Coronary artery (tissue), 2 donors: ENCODE results near the gene DCAKD.

Source experiments
- DNase-seq: peaks from one replicate; pipeline ENCODE4 v3.0.0-alpha.2; 2017; ENCODE audit warnings: low spot score
- H3K27ac ChIP-seq, 2 donors: fragments of 200-600 bp; sonication (generic); one replicate each; pipeline ENCODE4 v1.5.1; 2016 to 2019
- H3K4me3 ChIP-seq: fragments of 200-600 bp; sonication (generic); 2 replicates; pipeline ENCODE4 v1.5.1; 2016; ENCODE audit warnings: mild to moderate bottlenecking, moderate library complexity
- TF ChIP-seq, protein P1 (sequence below): fragments of 200-600 bp; sonication (generic); IDR thresholded peaks from one replicate; pipeline ENCODE4 v1.5.1; 2019; ENCODE audit warnings: antibody characterized with exemption

The DCAKD gene

DNA sequence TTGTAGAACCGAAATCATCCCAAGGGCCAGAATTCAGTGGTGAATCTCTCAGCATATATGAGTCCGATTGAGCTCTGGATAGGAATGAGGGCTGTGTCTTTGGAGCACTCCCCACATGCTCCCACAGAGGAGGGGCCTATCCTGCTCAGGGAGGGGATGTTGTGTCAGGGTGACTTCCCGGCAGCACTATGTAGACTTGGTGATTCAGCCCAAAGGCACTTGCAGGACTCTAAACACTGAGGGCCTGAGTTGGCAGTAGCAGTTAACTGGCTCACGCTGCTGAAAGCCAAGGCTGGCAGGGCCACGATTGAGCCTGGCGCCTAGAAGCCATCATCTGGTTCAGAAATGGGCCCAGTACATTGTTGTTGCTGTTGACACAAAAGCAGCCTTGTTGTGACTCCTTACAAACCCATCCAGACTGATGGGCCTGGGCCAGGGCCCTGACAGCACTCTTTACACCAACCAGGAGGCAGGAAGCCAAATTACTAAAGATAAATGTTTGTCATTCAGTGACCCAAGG lies 41.5 kb upstream of the DCAKD start:
- TF ChIP-seq, protein P1, sequence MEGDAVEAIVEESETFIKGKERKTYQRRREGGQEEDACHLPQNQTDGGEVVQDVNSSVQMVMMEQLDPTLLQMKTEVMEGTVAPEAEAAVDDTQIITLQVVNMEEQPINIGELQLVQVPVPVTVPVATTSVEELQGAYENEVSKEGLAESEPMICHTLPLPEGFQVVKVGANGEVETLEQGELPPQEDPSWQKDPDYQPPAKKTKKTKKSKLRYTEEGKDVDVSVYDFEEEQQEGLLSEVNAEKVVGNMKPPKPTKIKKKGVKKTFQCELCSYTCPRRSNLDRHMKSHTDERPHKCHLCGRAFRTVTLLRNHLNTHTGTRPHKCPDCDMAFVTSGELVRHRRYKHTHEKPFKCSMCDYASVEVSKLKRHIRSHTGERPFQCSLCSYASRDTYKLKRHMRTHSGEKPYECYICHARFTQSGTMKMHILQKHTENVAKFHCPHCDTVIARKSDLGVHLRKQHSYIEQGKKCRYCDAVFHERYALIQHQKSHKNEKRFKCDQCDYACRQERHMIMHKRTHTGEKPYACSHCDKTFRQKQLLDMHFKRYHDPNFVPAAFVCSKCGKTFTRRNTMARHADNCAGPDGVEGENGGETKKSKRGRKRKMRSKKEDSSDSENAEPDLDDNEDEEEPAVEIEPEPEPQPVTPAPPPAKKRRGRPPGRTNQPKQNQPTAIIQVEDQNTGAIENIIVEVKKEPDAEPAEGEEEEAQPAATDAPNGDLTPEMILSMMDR, result no peak
- DNase-seq, result peak; percentile 96
- H3K4me3 ChIP-seq, result peak overlapping the region; percentile 25
- peak overlapping the region; percentile 94 for H3K27ac ChIP-seq

DNA sequence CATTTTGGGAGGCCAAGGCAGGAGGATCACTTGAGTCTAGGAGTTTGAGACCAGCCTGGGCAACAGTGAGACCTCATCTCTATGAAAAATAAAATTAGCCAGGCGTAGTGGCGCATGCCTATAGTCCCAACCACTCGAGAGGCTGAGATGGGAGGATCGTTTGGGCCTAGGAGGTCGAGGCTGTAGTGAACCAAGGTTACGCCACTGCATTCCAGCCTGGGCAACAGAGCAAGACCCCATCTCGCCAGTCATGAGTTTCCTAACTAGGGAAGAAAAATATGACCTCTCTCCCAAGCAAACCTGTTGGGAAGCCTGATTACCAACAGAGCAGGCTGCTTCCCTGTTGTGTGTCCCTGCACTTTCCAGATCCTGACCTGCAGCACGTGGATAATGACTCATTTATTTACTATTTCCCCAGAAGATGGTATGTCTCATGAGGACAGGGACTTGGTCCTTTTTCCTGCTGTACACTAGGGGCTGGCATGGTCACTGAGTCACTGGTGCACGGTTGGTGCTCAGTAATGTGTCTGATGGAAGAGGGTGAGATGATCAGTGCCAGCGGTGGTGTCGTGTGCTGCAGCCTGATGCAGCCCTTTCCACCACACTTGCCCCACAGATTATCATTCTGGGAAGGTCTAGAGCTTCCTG lies 40.5 kb upstream of the DCAKD start:
- no peak for DNase-seq
- TF ChIP-seq, protein P1, result no peak
- H3K4me3 ChIP-seq, result no peak overlapping the region
- peak overlapping the region in 1 of 2 donors; percentile 94 for H3K27ac ChIP-seq

DNA sequence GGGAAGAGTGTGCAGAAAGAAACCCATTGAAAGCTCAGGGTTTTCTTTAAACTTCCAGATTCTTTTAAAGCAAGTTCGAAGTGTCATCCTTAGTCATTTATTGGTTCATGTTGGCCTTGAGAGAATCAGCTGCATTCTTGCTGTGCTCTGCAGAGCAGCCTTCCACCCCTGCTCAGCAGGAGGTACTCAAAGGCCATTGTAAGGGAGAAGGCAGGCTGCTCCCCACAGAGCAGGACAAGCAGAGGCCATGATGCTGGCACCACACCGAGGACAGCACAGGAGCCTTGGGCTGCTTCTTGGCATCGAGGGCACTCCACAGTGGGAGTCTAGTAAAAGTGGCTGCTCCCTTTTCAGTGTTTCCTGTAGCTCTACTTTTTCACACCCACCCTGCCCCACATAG lies 39.3 kb upstream of the DCAKD start:
- TF ChIP-seq, protein P1, result no peak
- peak overlapping the region in 1 of 2 donors; percentile 94 for H3K27ac ChIP-seq
- no peak for DNase-seq
- H3K4me3 ChIP-seq, result no peak overlapping the region

DNA sequence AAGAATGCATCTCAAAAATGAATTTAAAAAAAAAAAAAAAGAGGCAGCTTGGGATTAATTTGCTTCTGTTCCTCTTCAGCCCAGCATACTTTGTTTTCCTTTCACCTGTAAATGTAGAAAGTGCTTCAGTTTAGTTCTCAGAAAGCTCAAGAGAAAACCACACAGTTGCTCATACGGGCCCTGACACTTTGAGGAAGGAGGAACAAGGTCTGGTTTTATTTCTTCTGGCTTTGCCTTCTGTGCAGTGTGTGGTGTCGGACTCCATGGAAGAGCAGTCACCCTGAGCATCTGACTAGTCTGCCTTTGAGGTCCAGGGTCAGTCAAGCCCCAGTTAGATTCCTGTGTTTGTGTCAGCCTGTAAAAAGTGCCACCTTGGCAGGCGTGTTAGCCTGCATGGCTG lies 37.3 kb upstream of the DCAKD start:
- TF ChIP-seq, protein P1, result no peak
- peak overlapping the region; percentile 35 to 63 for H3K27ac ChIP-seq
- no peak for DNase-seq
- no peak overlapping the region for H3K4me3 ChIP-seq

DNA sequence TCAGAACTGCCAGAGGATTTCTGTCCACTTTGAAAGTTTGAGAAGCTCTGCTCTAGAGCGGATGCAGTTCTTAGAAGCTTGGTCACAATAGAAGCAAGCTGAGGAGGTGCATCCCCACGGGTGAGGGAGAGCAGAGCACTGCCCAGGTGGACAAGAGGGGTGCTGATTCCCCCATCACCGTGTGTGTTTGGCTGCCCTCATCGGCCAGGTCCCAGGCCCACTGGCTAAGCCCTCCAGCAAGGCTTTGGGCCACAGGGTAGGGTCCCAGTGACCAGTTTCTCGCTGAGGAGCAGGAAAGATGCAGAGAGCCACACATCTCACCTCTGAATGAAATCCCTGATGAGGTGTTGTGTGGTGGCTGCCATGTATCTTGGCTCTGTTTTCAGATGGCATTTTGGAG lies 36.5 kb upstream of the DCAKD start:
- Histone ChIP-seq H3K27ac (peak overlapping the region; percentile 63 to 78), H3K4me3 (no peak overlapping the region)
- TF ChIP-seq, protein P1, result no peak
- no peak for DNase-seq

DNA sequence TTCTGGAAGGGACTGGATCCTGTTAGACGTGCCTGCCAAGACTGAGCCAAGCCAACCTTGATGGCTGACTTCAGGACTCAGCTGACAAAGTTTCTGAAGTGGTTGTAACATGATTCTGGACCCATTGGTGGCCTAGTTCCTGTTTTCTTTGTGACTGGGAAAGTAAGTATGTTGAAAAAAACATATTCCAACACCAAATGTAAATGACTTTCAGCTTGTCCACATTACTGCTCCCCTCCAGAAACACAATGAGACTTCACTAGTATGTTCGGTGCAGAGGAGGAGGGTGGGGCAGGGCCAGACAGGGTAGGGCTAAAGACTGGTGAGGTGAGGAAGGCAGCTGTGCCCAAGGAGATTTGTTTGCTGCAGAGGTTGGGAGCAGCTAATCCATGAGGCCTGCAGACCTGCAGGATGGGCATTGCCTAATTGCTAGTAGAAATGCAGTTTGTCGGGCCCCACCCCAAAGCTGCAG lies 36.1 kb upstream of the DCAKD start:
- Histone ChIP-seq H3K27ac (peak overlapping the region; percentile 63 to 78), H3K4me3 (no peak overlapping the region)
- TF ChIP-seq, protein P1, result no peak
- DNase-seq, result no peak
